Stimulated activated CD4-positive, alpha-beta T cell treated with anti-CD3 and anti-CD28 coated beads, TNF-alpha, amount 100 ng/mL, for 24 hours (primary cell): Measurements from ENCODE around the gene NFYB.

Source experiments
- DNase-seq, 3 experiments: peaks; one replicate each; pipeline ENCODE4 v3.0.0-alpha.2; 2020; ENCODE audit warnings: low read depth in 3 of 3

Gene NFYB

GRCh38 chr12:104155711-104156555, 17.9 kb upstream of the NFYB start:
- no peak for DNase-seq

- no peak for DNase-seq
Measured at GRCh38 chr12:104154806-104155205, 16.8 kb upstream of the NFYB start.

- DNase-seq = no peak
Measured at GRCh38 chr12:104154286-104154685, 16.3 kb upstream of the NFYB start.

- no peak for DNase-seq
Measured at GRCh38 chr12:104152685-104153241, 14.8 kb upstream of the NFYB start.

GRCh38 chr12:104150416-104150815, 12.4 kb upstream of the NFYB start:
- DNase-seq = no peak

GRCh38 chr12:104147346-104147745, 9.3 kb upstream of the NFYB start:
- DNase-seq = no peak

- DNase-seq = no peak
Measured at GRCh38 chr12:104143918-104144317, 5.9 kb upstream of the NFYB start.

GRCh38 chr12:104143002-104143401, 5.0 kb upstream of the NFYB start:
- no peak for DNase-seq

GRCh38 chr12:104142543-104142942, 4.5 kb upstream of the NFYB start:
- DNase-seq = no peak

GRCh38 chr12:104138797-104139152, 765 bp upstream of the NFYB start:
- no peak for DNase-seq

GRCh38 chr12:104137001-104137901, 759 bp downstream of the NFYB start:
- DNase-seq = peak; percentile 11 to 39 (median 24)

- DNase-seq = no peak
Measured at GRCh38 chr12:104136577-104136976, 1.4 kb downstream of the NFYB start.

GRCh38 chr12:104134882-104135281, 3.1 kb downstream of the NFYB start:
- no peak for DNase-seq

- no peak for DNase-seq
Measured at GRCh38 chr12:104133866-104134265, 4.1 kb downstream of the NFYB start.

- DNase-seq = no peak
Measured at GRCh38 chr12:104133321-104133720, 4.7 kb downstream of the NFYB start.

- DNase-seq = no peak
Measured at GRCh38 chr12:104132351-104132956, 5.6 kb downstream of the NFYB start.

- DNase-seq = no peak
Measured at GRCh38 chr12:104131609-104132008, 6.4 kb downstream of the NFYB start.

- DNase-seq = no peak
Measured at GRCh38 chr12:104130760-104131159, 7.2 kb downstream of the NFYB start.

- DNase-seq = no peak
Measured at GRCh38 chr12:104126548-104126947, 11.5 kb downstream of the NFYB start.

- DNase-seq = no peak
Measured at GRCh38 chr12:104122298-104122697, 15.7 kb downstream of the NFYB start.

- no peak for DNase-seq
Measured at GRCh38 chr12:104121001-104121400, 17.0 kb downstream of the NFYB start.

- no peak for DNase-seq
Measured at GRCh38 chr12:104115587-104115975, 22.4 kb downstream of the NFYB start.
